ENCODE measurements around the gene NTSR1.

Gene NTSR1

DNA sequence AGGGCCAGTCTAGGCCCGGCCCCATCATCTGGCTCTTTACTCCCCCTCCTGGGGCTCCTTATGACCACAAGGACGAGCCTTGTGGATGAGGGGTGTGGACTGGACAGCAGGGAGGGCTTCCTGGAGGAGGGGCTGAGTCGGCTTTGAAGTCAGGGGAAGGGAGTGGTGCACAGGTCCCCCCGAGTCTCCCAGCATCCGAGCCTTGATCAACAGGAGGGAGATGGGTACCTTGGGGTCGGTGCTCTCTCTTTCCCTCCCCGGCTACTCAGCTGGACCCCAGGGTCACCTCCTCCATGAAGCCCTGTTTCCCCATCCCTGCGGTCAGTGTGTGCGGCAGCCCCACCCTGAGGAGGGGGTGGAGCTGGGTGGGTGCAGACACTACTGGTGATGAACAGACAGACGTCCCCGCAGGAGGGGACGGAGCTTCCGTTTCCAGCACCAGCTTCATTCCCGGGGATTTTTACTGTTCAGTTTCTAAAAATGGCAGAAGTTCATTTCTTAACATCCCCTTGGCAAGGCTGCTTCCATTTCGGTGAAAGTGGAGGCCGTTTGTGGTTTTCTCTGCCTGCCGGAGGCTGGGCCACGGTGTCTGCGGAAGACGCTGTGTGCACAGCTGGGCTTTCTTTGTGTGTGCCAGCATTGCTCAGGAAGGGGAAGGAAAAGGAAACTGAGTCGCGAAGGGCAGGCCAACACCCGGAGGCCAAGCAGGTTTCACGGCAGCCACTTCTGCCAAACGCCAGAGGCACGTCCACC lies 19.6 kb downstream of the NTSR1 start:
- no peak for DNase-seq

DNA sequence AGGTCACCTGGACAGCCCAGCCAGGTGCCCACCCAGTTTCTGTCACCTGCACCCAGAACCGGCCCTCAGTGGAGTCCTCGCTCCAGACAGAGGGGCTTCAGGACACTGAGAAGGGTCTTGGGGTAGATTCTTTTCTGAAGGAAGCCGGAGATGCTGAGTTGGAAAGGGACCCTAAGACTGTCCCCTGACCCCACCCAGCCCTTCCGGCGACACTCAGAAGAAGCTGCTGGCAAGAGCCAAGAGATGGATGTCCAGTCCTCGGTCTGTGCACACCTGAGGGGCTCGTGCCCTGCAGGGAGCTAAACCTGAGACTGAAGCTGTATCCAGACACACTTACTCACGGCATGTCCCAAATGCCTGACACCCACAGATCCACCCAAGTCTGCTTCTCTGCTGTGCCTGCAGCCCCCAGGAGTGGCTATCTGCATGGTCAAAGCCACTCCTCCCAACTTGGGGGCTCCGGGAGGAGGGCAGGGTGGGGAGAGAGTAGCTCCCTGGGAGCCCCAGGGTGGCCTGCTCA lies 20.2 kb downstream of the NTSR1 start:
- DNase-seq: no peak

DNA sequence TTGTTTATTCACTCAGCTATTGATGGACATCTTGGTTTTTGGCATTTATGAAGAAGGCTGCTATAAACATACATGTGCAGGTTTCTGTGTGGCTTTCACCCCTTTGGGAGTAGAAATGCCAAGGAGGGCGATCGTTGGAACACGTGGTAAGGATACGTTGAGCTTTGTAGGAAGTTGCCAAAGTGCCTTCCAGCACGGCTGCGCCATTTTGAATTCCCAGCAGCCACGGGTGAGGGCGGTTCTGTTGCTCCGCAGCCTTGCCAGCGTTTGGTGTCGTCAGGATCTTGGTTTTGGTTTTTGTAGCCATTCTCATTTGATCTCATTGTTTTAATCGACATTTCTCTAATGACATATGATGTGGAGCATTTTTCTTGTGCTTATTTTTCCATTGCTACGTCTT lies 21.8 kb downstream of the NTSR1 start:
- no peak for DNase-seq

DNA sequence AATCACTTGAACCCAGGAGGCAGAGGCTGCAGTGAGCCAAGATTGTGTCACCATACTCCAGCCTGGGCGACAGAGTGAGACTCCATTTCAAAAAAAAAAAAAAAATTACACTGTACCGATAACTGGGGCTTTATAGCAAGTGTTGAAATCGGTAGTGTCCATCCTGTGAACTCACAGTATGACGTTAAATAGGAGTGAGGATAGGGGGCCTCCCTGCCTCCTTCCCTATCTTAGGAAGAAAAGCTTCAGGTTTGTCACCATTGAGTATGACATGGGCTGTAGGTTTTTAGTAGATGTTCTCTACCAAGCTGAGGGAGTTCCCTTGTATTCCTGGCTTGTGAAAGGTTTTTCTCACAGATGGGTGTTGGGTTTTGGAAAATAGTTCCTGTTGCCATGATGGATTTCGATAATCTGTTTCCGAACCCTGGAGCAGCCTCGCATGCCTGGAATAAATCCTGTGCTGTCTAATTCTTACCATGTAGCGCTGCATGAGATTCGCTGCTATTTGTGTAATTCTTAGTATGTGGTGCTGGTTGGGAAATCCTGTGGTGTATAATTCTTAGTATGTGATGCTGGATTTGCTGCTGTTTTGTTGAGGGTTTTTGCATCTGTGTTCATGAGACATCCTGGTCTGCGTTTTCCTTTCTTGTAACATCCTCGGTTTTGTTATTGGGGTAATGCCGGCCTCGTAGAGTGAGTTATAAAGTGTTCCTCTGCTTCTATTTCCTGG lies 23.6 kb downstream of the NTSR1 start:
- no peak for DNase-seq

DNA sequence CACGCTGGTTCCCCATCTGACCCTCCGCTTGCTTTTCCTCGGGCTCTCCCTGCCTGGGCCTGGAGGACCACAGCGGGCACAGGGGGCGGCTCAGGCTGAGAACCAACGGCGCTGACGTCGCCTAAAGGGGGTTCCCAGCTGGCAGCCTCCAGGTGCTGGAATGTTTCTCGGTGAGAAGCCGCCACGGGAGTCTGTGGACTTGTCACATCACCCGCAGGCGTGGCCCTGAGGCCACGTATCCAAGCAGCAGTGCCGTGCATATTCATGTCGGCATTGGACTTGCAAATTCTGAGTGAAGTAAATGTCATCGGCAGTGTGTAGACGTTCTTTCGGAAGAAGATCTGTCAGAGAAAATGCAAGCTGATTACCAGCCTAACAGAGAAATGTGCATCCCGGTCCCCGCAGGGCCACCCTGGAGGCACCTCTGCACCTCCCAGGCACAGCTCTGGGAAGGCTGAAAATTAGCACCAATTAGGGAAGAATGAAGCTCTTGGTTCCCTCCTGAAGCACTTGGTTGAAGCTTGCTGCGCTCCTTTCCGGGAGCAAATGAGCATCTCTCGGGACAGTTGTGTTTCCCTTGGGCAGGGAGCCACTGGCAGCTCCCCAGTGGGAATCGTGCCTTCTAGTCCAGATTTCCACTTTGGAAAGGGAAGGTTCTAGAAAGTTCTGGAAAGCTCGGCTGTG lies 24.3 kb downstream of the NTSR1 start:
- DNase-seq: no peak

DNA sequence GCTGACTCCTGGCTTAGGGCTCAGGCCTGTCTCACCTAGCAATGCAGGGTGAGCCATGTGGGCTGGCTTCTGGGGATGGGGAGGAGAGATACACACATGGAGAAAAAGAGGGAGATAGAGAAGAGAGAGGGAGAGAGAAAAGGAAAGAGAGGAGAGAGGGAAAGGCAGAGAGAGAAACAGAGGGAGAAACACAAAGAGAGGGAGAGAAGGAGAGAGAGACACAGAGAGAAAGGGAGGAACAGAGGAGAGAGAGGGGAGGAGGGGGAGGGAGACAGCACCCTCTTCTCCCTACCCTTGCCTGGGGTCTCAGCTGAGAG lies 24.8 kb downstream of the NTSR1 start:
- no peak for DNase-seq

DNA sequence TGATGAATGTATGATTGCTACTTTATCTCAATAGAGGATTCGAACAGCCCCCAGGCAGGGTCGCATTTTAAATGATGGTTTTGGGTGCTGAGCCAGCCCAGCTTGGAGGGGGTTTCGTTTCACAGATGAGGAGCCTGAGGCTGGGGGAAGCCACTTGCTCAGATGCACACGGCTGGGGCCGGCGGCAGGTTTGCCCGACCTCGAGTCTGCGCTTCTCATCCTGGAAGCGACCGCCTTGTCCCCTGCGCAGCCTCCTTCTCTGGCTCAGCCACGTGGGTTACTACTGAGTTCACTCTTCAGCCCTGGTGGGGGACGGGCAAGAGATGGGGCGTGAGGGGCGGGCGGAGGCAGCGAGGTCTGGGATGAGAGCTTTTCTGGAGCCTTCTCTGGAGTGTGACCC lies 25.3 kb downstream of the NTSR1 start:
- no peak for DNase-seq

DNA sequence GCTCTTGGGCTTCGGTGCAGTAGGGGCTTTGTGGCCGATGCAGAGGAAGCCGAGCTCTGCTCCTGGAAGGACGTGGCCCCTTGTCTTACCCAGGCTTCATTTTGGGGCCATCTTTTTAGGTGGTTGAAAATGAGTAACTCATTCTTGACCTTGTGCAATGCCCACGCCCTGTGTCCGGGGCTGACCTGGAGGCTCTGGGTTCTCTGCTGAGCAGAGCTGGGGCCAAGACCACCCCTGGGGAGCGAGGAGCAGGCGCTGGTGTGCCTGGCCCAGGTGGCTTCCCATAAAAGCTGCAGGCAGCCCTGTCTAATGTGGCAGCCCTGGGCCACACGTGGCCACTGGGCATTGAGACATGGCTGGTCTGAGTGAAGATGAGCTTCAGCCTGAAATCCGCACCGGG lies 25.7 kb downstream of the NTSR1 start:
- no peak for DNase-seq

DNA sequence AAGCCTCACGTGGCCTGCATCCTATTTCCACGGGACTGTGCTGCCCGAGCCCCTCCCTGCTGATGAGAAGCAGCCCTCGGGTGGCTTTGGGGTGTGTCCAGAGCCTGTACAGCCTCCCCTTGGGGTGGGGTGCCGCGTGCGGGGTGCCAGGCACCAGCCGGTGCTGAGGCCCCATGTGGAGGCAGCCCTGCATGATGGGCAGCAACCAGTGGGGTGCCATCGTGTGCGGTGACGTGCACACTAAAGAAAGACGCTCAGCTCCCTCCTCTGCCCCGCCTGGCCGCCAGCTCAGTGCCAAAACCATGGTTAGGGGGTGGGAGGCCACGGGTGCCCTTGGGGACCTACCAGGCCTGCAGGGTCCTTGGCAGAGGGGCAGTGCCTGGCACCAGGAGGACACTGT lies 26.2 kb downstream of the NTSR1 start:
- DNase-seq: no peak

DNA sequence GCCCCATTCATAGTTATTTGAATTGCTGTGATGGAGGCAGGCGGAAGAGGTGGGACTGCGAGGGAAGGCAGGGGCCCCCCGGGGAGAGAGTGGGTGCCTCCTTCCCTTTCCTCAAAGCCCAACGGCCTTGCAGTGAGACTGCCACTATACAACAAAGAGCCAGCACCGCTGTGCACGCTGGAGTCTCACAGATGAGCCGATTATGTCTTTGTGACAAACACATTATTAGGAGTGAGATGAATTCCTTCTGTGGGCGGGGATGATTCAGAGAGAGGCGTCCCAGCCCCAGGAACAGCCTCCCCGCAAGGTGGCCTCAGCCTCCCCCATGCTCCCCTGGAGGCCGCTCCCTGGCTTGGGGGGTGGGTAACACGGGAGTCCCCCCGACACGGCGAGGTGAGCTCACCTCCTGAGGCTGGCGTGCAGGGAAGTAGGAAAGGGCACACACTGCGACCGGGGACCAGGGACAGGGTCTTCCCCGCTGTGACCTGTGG lies 26.7 kb downstream of the NTSR1 start:
- DNase-seq: no peak

DNA sequence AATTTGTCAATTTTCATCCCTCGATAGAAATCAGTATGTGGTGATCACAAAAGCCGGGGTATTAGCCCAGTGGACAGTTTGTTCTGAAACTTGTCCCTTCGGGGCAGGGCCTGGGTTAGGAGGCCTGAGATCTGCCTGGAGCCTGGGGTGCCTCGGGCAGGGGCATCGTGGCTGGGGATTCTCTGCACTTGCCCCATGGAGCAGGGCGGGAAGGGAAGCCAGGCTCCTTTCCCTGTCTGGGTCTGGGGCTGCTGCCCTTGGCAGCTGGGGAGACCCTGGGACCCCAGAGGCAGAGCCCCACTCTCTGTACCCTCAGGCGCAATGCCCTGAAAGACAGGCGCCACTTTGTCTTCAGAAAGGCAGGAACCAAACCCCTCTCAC lies 27.4 kb downstream of the NTSR1 start:
- DNase-seq: no peak

DNA sequence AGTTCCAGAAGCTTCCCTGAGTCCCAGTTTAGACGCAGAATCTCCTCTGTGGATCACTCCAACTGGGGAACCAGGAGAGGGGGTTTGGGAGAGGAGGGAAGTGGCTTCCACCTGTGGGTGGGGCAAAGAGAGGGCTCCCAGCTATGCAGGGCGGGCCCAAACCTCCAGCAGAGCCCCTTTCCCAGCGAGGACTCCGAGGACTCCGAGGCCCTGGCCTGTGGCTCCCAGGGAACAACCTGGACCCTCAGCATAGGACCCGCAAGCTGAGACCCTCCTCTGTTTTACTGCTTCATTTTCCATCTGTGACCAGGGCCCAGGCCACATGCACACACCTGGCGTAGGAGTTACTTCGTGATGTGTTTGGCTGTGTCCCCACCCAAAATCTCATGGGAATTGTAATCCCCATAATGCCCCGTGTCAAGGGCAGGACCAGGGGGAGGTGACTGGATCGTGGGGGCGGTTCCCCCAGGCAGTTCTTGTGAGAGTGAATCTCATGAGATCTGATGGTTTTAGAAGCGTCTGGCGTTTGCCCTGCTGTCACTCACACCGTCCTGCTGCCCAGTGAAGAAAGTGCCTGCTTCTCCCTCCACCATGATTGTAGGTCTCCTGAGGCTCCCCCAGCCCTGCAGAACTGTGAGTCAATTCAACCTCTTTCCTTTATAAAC lies 27.9 kb downstream of the NTSR1 start:
- no peak for DNase-seq

DNA sequence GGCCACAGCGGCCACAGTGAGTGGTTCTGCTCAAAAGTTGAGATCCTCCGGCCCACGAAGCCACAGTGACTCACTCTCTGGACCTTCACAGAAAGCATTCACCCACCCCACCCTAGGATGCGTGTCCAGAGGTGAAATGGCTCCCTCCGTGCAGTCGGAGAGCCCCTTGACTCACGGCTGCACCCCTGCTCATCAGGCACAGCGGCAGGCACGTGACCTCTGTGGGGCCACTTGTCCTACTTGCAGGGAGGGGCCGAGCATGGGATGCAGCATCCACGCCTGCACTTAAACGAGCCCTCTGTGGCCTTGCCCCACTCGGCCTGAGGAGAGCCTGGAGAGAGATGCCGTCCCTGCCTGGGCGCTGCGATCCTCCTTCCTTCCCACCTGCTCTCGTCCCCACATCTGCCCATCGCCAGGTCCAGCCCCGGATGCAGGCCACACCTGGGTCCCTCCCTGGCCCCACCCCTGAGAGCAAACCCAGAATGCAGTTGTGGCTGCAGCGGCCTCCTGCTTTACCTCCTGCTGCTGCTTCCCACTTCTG lies 28.7 kb downstream of the NTSR1 start:
- no peak for DNase-seq

DNA sequence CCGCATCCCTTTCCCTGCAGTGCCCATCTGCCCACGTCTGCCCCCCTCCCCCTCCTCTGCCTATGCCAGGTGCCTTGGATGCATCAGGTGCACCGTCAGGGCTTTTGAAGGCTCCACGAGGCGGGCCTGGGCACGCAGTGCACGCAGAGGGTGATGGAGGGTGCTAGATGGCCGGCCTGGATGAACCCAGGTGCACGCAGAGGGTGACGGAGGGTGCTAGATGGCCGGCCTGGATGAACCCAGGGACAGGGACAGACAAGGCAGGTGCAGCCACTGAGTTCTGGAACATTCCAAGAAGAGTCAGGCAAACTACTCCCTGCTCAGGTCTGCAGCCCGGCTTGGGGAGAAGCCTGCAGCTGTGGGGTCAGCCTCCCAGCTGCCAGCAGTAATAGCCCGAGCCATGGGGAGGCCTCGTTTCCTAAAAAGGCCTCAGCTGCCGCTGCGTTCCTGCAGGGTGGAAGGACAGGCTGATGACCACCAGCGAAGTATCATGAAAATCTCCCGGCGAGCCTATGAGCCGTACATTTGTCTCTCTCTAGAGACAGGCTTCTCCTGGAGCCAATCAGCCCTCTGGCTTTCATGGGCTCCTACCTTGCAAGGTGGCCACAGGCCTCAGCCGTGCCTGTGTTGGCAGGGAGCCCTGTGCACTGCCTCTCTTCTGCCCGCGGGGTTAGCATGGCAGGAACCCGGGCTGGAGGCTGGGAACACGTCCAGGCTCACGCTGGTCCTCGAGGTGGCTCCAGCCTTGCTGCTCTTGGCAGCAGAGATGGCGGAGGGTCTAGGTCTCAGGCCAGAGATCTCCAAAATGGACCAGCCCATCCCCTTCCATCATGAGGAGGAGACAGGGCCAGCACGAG lies 29.6 kb downstream of the NTSR1 start:
- no peak for DNase-seq

DNA sequence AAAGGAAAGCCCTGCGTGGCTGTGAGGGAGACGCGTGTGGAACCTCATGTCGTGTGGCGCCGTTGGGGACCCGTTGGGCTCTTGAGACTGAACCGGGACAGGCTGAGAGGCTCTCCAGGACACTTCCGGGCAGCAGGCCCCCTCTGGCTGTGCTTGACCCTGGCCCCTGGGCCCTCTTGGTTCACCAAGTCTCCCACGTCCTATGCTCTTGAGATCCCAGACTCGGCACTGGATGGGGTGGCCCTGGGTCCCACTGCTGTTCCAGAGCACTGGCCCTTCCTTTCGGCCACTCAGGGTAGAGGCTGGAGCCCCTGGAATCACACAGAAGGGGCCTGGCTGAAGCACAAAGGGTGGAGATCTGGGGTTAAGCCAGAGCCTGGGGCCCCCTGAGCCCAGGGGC lies 30.4 kb downstream of the NTSR1 start:
- DNase-seq: no peak

DNA sequence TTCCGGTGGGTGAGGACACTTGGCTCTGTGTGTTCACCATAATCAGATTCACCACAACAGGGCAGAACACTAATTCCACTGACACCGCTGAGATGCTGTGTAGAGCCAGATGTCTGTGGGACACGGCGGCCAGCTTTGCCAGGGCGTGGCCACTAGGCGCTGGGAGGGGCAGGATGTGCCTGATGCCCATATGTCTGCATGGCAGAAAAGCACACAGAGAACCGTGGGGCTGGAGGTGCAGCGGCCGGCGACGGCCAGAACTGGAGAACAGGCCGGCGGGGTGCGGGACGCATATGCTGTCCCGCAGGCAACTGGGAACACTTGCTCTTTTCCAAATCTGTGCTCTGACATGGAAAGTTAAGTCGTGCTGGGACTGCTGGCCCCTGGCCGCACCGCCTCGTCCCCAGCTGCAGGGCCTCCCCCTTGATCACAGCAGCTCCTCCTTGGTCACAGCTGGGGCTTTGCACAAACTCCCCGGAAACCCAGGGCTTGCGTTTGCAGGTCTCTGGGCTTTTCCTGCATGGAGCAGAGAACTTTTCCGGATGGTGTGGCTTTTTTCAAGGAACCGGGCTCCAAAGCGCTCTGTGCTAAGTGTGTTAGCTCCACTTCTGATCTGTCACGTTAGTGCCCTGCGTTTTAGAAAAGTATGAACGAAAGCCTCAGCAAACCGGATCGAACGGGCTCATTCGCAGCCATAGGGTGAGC lies 31.1 kb downstream of the NTSR1 start:
- no peak for DNase-seq

DNA sequence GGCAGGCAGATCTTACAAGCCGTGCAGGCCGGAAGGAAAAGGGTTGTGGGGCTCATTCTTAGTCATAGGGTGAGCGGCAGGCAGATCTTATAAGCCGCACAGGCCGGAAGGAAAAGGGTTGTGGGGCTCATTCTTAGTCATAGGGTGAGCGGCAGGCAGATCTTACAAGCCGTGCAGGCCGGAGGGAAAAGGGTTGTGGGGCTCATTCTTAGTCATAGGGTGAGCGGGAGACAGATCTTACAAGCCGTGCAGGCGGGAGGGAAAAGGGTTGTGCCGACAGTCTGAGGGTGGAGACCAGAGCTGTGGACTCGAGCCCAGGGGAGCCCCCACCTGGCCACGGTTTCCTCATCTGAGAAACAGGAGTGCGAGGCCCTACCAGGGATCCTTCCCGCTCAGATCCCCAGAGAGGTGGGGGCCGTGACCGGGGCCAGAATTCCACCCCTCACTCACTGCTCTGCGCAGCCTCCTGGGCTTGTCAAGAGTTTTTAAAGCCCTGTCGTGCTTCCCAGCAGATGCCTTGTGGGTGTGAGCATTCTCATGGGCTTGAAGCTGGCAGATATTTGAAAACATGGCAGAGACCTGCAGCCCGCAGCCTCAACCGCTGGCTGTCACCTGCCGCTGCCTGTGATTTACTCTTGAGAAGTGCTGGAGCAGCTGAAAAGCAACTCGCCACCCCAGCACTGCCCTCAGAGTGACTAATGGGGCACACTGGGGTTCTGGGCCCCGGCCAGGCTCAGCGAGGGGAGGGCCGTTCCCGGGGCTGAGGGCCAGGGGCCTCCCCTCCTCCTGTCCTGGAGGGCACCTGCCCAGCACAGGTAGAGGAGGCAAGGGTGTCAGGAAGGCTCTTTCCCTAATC lies 31.9 kb downstream of the NTSR1 start:
- no peak for DNase-seq

DNA sequence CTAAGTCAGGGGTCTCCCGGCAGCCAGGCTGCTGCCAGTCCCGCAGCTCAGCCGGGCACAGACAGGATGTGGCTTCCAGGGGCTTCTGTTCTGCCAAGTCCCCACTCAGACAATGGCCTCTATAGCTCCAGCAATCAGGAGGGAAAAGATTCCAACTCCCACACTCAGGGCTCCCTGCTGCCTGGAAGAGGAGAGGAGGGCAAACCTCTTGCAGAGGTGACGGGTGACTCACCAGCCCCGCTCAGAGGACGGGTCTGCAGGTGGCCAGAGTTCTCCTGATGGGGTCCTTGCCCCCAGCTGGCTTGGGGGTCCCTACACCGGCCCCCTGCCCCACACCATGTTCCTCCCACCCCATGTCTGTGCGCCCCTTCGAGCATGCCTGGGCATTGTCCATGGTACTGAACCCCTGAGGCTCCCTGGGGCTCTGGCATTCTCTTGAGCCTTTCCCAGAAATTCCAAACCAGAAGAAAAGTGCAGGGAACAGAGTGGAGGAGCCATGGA lies 32.6 kb downstream of the NTSR1 start:
- no peak for DNase-seq

DNA sequence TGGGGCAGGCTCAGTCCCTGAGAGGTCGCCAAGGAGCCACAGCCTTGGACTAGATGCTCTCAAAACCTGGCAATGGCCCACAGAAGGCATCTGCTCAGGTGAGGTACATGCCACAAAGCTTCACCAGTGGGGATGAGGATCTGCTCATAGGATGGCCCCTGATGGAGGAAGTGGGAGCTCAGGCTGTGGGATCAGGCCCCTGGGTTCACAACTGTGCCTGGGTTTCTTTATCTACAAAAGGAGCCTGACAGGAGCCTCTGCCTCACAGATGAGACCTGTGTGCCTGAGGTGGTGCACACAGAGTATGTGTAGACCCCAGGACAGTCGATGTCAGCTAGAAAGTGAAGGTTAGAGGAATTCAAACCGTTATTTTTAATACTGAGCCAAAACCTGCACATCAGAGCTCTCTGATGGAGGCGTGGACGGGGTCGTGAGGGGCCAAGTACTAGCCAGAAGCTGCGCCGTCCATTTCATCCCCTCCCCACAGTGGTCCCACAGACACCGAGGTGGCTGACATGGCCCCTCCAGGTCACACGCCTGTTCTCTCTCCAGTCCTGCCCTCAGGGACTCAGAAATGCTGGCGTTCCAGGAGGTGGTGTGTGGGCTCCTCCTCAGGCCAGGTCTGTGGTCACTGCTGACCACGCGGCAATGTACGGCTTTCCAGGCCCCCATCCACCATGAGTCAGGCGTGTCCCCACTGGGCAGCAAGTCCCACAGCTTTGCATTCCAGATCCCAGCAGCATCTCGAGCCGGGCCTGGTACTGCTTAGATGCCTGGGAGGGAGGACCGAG lies 33.3 kb downstream of the NTSR1 start:
- DNase-seq: no peak

Measured in NCI-H1048 (cell line).